ENCODE results near the gene SLC38A9. TPM values are rescaled to one million over a fixed set of nuclear protein-coding genes. Genes with fewer than 3 reads are reported as not detected.

Gene SLC38A9
- polyA plus RNA-seq, 3 donors from 2014 or later = 6.9 to 15.4 (median 15.2) TPM

DNA sequence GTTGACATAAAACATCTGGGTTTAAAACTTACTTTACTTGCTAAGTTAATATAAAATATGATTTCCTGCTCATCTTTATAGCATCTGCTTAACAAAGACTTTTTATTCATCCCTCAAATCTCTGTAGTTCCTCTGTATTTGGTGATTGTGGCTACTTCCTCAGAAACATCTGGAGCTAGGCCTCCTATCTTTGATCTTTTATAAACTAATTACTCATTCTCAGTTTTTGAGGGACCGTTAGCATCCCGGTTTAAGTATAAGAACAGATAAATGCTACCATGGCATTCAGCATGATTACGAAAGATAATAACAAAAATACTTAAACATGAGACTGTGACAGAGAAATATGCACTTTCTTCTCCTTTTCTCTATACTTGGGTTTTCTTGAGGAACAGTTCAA, 85.3 kb downstream of the SLC38A9 start:
- DNase-seq = no peak
- Mint-ChIP-seq H3K27ac (no peak overlapping the region), H3K4me3 (no peak overlapping the region), H3K4me1 (no peaks in the 10 kb centered on the region), H3K27me3 (ENCODE audit: low read depth in 3 of 3) (no peaks in the 10 kb centered on the region), H3K36me3 (peaks cover 15 to 30% (median 17%) of the 10 kb centered on the region in 3 donors), H3K9me3 (no peaks in the 10 kb centered on the region)

DNA sequence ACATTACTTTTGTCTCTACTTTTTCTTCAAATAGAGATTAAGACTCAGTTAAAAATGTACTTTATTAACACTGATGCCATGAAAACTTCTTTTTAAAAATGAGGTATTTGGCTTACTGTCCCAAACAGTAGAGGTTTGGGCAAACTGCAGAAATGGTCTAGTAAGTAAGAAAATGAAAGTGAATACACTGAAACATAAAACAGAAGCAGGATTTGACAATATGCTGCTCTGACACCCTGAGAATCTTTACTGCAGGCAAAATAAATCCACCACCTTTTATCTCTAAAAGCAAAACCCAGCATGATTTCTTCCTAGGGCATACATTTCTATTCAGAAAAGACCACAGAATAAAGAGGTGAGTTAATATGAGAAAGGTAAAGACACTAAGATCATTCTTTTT, 86.2 kb downstream of the SLC38A9 start:
- Mint-ChIP-seq H3K4me1 (no peaks in the 10 kb centered on the region), H3K27ac (no peak overlapping the region), H3K36me3 (peaks cover 15 to 25% (median 17%) of the 10 kb centered on the region in 3 donors), H3K9me3 (no peaks in the 10 kb centered on the region), H3K27me3 (ENCODE audit: low read depth in 3 of 3) (no peaks in the 10 kb centered on the region), H3K4me3 (no peak overlapping the region)
- DNase-seq = no peak

DNA sequence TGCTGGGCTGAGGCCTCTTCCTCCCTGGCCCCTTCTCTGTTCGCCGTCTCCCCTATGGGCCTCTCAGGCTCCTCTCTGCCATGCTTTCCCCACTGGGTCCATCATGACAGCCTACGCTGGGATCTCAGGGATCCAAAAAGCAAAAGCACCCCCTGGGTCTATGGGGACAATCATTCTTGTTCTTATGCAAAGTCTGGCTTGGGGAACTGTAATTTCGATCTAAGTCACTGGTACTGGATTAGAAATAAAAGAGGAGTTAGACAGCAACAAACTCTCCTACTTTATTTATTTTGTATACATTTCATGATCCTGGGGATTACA, 86.6 kb downstream of the SLC38A9 start:
- H3K27me3 Mint-ChIP-seq (ENCODE audit: low read depth in 3 of 3) = no peaks in the 10 kb centered on the region
- no peaks in the 10 kb centered on the region for H3K4me1 Mint-ChIP-seq
- no peak overlapping the region for H3K4me3 Mint-ChIP-seq
- no peak for DNase-seq
- H3K27ac Mint-ChIP-seq = no peak overlapping the region
- no peaks in the 10 kb centered on the region for H3K9me3 Mint-ChIP-seq
- peaks cover 15 to 27% (median 17%) of the 10 kb centered on the region in 3 donors for H3K36me3 Mint-ChIP-seq

DNA sequence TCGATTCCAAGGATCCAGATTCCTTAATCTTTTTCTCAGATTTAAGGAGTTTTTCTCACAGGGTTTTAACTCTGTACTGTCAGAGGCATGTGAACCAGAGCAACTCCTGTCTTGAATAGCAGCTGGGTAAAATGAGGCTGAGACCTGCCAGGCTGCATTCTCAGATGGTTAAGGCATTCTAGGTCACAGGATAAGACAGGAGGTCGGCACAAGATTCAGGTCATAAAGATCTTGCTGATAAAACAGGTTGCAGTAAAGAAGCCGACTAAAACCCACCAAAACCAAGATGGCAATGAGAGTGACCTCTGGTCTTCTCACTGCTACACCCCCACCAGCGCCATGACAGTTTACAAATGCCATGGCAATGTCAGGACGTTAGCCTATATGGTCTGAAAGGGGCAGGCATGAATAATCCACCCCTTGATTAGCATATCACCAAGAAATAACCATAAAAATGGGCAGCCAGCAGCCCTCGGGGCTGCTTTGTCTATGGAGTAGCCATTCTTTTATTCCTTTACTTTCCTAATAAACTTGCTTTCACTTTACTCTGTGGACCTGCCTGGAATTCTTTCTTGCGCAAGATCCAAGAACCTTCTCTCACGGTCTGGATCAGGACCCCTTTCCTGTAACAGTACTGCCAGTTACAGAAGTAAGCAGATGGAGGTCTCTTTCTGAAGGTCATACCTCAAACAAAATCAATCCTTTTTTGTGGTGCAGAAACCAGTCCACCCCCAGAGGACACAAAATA, 87.1 kb downstream of the SLC38A9 start:
- H3K27me3 Mint-ChIP-seq (ENCODE audit: low read depth in 3 of 3) = no peaks in the 10 kb centered on the region
- peaks cover 15 to 27% (median 15%) of the 10 kb centered on the region in 3 donors for H3K36me3 Mint-ChIP-seq
- H3K27ac Mint-ChIP-seq = no peak overlapping the region
- no peaks in the 10 kb centered on the region for H3K9me3 Mint-ChIP-seq
- DNase-seq = no peak
- no peaks in the 10 kb centered on the region for H3K4me1 Mint-ChIP-seq
- no peak overlapping the region for H3K4me3 Mint-ChIP-seq

DNA sequence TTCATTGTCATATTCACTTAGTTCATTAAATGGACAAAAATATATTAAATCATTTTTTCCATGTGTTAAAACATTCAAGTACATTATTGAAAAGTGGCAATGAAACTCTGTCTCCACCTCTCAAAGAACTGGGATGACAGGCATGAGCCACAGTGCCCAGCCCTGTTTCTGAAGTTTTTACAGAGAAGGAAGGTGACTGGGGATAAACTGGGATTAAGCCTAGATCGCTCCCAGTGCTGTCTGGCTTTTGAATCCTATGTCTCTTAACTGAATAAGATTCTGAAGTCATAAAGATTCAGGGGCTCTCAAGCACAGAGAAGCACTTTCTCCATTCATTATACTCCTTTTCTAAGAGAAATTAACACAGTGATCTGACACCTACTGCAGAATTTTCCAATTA, 88.3 kb downstream of the SLC38A9 start:
- H3K9me3 Mint-ChIP-seq = no peaks in the 10 kb centered on the region
- H3K4me3 Mint-ChIP-seq = no peak overlapping the region
- H3K27ac Mint-ChIP-seq = no peak overlapping the region
- DNase-seq = no peak
- peaks cover 11 to 24% (median 12%) of the 10 kb centered on the region in 3 donors for H3K36me3 Mint-ChIP-seq
- no peaks in the 10 kb centered on the region for H3K4me1 Mint-ChIP-seq
- no peaks in the 10 kb centered on the region for H3K27me3 Mint-ChIP-seq (ENCODE audit: low read depth in 3 of 3)

DNA sequence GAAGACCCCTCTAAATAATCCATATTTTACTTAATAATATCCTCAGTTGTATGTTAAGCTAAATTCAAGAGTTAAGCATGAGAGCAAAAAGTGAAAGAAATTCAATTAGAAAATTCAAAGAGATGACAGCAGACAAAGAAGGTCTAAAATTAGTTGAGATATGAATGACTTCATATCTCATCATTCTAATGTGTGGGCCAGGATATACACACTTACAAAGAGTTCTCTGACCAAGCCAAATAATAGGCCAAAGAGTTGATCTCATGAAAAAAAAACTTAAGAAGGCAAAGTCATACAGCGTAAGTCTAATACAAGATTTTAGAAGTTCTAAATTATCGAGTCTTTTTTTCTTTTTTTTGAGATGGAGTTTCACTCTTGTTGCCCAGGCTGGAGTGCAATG, 89.7 kb downstream of the SLC38A9 start:
- Mint-ChIP-seq H3K36me3 (peaks cover 11 to 24% (median 15%) of the 10 kb centered on the region in 3 donors), H3K4me3 (no peak overlapping the region), H3K9me3 (no peaks in the 10 kb centered on the region), H3K4me1 (no peaks in the 10 kb centered on the region), H3K27ac (no peak overlapping the region), H3K27me3 (ENCODE audit: low read depth in 3 of 3) (no peaks in the 10 kb centered on the region)
- DNase-seq = no peak

DNA sequence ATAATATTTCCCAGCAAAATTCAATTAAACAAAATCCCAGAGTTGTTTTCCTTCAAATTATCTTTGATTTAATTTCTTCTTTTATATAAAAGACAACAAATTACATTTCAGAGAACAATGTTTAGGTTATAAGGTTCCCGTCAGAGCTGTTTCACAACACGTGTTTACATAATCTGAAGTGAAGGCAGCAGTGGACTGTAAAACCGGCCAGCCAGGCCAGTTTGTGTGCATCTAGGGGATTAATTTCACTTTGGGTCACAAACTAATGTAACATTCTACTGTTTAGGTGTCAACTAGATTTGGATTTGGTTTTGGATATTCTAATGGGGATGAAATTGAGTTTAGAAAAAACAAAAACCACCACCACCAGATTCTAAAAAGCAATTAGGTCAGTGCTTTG, 90.9 kb downstream of the SLC38A9 start:
- Mint-ChIP-seq H3K27ac (no peak overlapping the region), H3K4me3 (no peak overlapping the region), H3K4me1 (no peaks in the 10 kb centered on the region), H3K27me3 (ENCODE audit: low read depth in 3 of 3) (peaks cover 0 to 2% (median 0%) of the 10 kb centered on the region in 3 donors), H3K9me3 (no peaks in the 10 kb centered on the region), H3K36me3 (peaks cover 5 to 18% (median 15%) of the 10 kb centered on the region in 3 donors)
- no peak for DNase-seq

DNA sequence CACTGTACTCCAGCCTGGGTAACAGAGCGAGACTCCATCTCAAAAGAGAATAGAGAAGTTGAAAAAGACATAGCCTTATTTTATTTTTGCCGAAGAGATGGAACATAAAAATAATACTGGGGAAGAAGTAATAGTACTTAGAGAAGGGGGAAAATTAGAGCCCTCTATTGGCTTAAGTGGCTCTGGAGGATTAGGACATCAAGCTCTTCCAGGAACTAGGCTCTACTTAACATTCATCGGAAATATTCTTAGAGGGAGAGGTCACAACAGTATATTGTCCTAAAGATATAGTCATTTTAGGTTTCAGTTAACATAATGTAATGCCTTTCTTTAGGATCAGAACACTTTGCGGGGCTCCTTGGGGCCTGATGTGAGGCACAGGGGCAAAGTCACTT, 91.4 kb downstream of the SLC38A9 start:
- no peaks in the 10 kb centered on the region for H3K9me3 Mint-ChIP-seq
- no peak for DNase-seq
- H3K36me3 Mint-ChIP-seq = peaks cover 4 to 13% (median 12%) of the 10 kb centered on the region in 3 donors
- H3K27ac Mint-ChIP-seq = no peak overlapping the region
- H3K4me3 Mint-ChIP-seq = no peak overlapping the region
- no peaks in the 10 kb centered on the region for H3K4me1 Mint-ChIP-seq
- H3K27me3 Mint-ChIP-seq (ENCODE audit: low read depth in 3 of 3) = peaks cover 0 to 2% (median 0%) of the 10 kb centered on the region in 3 donors

DNA sequence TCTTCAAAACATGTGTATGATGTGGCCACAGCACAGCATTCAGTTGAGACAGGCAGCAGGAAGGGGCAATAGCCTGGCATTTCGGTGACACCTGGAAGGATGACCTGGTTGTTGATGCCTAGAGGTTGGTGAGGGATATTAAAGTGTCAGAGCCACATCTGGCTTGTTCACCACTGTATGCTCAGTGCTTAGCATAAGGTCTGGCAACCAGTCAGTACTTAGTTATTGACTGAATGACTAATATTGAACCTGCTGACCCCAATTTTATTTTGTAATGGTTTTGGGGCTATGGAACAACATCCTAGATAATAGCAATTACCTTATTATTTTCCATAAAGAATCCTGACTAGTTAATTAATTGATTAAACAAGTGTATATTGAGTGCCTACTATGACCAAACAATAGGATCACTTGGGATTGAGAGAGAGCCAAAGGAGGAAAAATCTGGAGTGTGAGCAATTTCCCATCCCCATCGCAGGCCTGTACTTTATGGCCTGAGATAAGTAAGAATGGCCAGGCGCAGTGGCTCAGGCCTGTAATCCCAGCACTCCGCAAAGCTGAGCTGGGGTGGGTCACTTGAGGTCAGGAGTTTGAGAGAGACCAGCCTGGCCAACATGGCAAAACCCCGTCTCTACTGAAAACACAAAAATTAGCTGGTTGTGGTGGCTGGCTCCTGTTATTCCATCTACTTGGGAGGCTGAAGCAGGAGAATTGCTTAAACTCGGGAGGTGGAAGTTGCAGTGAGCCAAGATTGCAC, 91.9 kb downstream of the SLC38A9 start:
- Mint-ChIP-seq H3K4me1 (no peaks in the 10 kb centered on the region), H3K4me3 (no peak overlapping the region), H3K27me3 (ENCODE audit: low read depth in 3 of 3) (peaks cover 0 to 2% (median 0%) of the 10 kb centered on the region in 3 donors), H3K9me3 (no peaks in the 10 kb centered on the region), H3K27ac (no peak overlapping the region), H3K36me3 (peaks cover 1 to 7% (median 6%) of the 10 kb centered on the region in 3 donors)
- no peak for DNase-seq

DNA sequence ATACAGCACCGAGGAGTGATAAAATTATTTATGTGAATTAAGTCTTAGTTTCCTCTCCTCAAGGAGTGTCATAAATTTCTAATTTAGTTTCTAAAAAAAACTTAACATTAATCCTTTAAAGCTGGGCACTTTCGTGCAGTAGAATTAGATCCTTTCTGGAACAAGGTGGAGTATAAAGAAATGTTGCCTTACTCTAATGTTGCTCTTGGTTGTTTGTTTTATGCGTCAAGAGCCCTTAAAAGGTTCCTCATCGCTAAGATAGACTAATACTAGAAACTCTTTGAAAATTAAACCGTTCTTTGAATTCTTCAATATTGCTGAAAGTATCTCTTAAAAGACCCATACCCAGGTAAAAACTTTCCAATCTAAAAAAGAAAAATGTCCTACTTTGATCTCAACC, 93.8 kb downstream of the SLC38A9 start:
- H3K27me3 Mint-ChIP-seq (ENCODE audit: low read depth in 3 of 3) = peaks cover 0 to 2% (median 0%) of the 10 kb centered on the region in 3 donors
- H3K27ac Mint-ChIP-seq = no peak overlapping the region
- H3K36me3 Mint-ChIP-seq = peaks cover 0 to 7% (median 3%) of the 10 kb centered on the region in 3 donors
- no peak for DNase-seq
- no peaks in the 10 kb centered on the region for H3K4me1 Mint-ChIP-seq
- H3K9me3 Mint-ChIP-seq = peaks cover 0 to 1% (median 0%) of the 10 kb centered on the region in 6 donors
- H3K4me3 Mint-ChIP-seq = no peak overlapping the region

DNA sequence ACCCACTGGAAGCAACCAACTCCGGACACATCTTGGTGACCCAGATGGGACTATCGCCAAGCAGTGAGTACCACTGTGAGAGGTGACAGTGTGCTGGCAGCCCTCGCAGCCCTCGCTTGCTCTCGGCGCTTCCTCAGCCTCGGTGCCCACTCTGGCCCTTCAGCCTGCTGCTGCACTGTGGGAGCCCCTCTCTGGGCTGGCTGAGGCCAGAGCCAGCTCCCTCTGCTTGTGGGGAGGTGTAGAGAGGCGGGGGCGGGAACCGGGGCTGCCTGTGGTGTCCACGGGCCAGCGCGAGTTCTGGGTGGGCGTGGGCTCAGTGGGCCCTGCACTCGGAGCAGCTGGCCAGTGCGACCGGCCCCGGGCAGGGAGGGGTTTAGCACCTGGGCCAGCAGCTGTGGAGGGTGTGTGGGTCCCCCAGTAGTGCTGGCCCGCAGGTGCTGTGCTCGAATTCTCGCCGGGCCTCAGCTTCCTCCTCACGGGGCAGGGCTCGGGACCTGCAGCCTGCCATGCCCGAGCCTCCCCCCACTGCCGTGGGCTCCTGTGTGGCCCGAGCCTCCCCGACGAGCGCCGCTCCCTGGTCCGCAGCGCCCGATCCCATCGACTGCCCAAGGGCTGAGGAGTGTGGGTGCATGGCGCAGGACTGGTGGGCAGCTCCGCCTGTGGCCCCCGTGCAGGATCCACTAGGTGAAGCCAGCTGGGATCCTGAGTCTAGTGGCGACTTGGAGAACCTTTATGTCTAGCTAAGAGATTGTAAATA, 98.8 kb downstream of the SLC38A9 start:
- Mint-ChIP-seq H3K4me1 (no peaks in the 10 kb centered on the region), H3K36me3 (peaks cover 0 to 3% (median 0%) of the 10 kb centered on the region in 3 donors), H3K4me3 (no peak overlapping the region), H3K9me3 (peaks cover 0 to 1% (median 0%) of the 10 kb centered on the region in 6 donors), H3K27me3 (ENCODE audit: low read depth in 3 of 3) (peaks cover 0 to 3% (median 2%) of the 10 kb centered on the region in 3 donors), H3K27ac (no peak overlapping the region)
- DNase-seq = no peak

DNA sequence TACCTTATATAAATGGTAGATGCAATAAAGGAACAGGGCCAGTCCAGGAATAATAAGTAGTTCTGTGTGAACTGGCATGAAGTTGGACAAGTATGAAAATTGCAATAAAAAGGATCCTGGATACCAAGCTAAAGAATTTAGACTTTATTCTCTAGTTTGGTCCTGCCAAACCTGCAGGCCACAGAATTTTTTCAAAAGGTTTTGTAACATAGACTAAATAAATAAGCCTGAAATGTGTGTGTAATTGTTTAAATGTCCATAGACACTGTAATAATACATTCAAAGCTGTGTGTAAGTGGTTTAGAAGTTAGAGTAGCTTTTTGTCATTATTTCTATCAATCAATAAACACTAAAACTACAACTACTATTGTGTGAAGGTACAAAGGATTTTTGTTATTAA, 101.6 kb downstream of the SLC38A9 start:
- H3K4me1 Mint-ChIP-seq = no peaks in the 10 kb centered on the region
- no peaks in the 10 kb centered on the region for H3K36me3 Mint-ChIP-seq
- H3K27ac Mint-ChIP-seq = no peak overlapping the region
- no peak for DNase-seq
- no peak overlapping the region for H3K4me3 Mint-ChIP-seq
- H3K27me3 Mint-ChIP-seq (ENCODE audit: low read depth in 3 of 3) = peaks cover 0 to 3% (median 3%) of the 10 kb centered on the region in 3 donors
- H3K9me3 Mint-ChIP-seq = peaks cover 0 to 1% (median 0%) of the 10 kb centered on the region in 6 donors

DNA sequence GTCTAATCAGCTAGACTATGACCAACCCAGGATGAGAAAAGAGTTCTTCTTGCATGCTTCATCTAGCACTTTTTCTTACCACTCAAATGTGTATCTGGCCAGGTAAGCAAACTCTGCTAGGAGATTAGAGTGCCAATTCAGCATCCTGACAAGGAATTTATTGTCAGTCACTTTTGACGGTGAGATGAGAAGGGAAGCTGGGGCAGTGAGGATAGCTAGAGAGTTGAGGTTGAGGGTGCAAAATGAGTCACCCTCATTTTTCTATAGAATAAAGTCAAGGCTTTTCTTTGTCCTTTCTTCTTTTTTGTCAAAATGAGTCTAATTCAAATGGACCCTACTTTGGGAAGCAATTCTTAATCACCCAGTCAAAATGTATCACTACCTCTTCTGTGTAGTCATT, 102.7 kb downstream of the SLC38A9 start:
- no peak for DNase-seq
- H3K36me3 Mint-ChIP-seq = no peaks in the 10 kb centered on the region
- no peak overlapping the region for H3K4me3 Mint-ChIP-seq
- no peak overlapping the region for H3K27ac Mint-ChIP-seq
- peaks cover 0 to under 1% (median 0%) of the 10 kb centered on the region in 6 donors for H3K9me3 Mint-ChIP-seq
- H3K27me3 Mint-ChIP-seq (ENCODE audit: low read depth in 3 of 3) = peaks cover 0 to 3% (median 3%) of the 10 kb centered on the region in 3 donors
- H3K4me1 Mint-ChIP-seq = no peaks in the 10 kb centered on the region
